Glutamatergic neuron (in vitro differentiated cells): ENCODE data around the gene VPS13D. TPM values are rescaled to one million over a fixed set of nuclear protein-coding genes. Genes with fewer than 3 reads are reported as not detected.

Source experiments
- DNase-seq: peaks from one replicate; pipeline ENCODE4 v3.0.0; 2022
- H3K27ac Mint-ChIP-seq: one replicate; pipeline ENCODE4 v1.8.0; 2020; ENCODE audit warnings: mild to moderate bottlenecking, mixed read lengths, inconsistent platforms; ENCODE audit not compliant: unreplicated experiment
- H3K27me3 Mint-ChIP-seq: one replicate; pipeline ENCODE4 v1.8.0; 2020; ENCODE audit warnings: mild to moderate bottlenecking, moderate library complexity, mixed read lengths, inconsistent platforms; ENCODE audit not compliant: unreplicated experiment
- H3K36me3 Mint-ChIP-seq: one replicate; pipeline ENCODE4 v1.8.0; 2020; ENCODE audit warnings: mild to moderate bottlenecking, mixed read lengths, inconsistent platforms; ENCODE audit not compliant: unreplicated experiment
- H3K4me1 Mint-ChIP-seq: one replicate; pipeline ENCODE4 v1.8.0; 2020; ENCODE audit warnings: mild to moderate bottlenecking, low read depth, mixed read lengths, inconsistent platforms; ENCODE audit not compliant: unreplicated experiment
- H3K4me3 Mint-ChIP-seq: one replicate; pipeline ENCODE4 v1.8.0; 2020; ENCODE audit warnings: mild to moderate bottlenecking, mixed read lengths, inconsistent platforms; ENCODE audit not compliant: unreplicated experiment
- H3K9me3 Mint-ChIP-seq: one replicate; pipeline ENCODE4 v1.8.0; 2020; ENCODE audit warnings: mild to moderate bottlenecking, moderate library complexity, mixed read lengths, inconsistent platforms; ENCODE audit not compliant: unreplicated experiment
- total RNA-seq: library from RNA; stranded (reverse); fragmentation: NEBNext Ultra II Directional; extraction: Animal tissue kit (Norgen Biotek cat#: 25700); gene quantifications from one replicate; pipeline ENCODE4 v1.2.1, GENCODE V29; 2021; ENCODE audit not compliant: unreplicated experiment
- TF ChIP-seq, protein P1 (sequence below): fragments of 200-600 bp; sonication (generic); IDR thresholded peaks from one replicate; pipeline ENCODE4 v1.5.0; 2021; ENCODE audit not compliant: partially characterized antibody, unreplicated experiment

The VPS13D gene
- total RNA-seq, 1 donor from 2014 or later = 32.8 TPM

DNA sequence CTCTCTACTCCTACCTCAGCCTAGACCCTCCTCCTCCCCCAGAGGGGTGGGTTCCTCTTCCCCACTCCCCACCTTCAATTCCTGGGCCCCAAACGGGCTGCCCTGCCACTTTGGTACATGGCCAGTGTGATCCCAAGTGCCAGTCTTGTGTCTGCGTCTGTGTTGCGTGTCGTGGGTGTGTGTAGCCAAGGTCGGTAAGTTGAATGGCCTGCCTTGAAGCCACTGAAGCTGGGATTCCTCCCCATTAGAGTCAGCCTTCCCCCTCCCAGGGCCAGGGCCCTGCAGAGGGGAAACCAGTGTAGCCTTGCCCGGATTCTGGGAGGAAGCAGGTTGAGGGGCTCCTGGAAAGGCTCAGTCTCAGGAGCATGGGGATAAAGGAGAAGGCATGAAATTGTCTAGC is 21.6 kb upstream of the VPS13D start:
- Mint-ChIP-seq H3K4me1 (peaks cover 6% of the 10 kb centered on the region), H3K9me3 (peaks cover 2% of the 10 kb centered on the region), H3K27me3 (peaks cover 6% of the 10 kb centered on the region), H3K27ac (no peak overlapping the region), H3K36me3 (no peaks in the 10 kb centered on the region), H3K4me3 (no peak overlapping the region)
- no peak for DNase-seq
- TF ChIP-seq, protein P1, sequence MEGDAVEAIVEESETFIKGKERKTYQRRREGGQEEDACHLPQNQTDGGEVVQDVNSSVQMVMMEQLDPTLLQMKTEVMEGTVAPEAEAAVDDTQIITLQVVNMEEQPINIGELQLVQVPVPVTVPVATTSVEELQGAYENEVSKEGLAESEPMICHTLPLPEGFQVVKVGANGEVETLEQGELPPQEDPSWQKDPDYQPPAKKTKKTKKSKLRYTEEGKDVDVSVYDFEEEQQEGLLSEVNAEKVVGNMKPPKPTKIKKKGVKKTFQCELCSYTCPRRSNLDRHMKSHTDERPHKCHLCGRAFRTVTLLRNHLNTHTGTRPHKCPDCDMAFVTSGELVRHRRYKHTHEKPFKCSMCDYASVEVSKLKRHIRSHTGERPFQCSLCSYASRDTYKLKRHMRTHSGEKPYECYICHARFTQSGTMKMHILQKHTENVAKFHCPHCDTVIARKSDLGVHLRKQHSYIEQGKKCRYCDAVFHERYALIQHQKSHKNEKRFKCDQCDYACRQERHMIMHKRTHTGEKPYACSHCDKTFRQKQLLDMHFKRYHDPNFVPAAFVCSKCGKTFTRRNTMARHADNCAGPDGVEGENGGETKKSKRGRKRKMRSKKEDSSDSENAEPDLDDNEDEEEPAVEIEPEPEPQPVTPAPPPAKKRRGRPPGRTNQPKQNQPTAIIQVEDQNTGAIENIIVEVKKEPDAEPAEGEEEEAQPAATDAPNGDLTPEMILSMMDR = no peak

DNA sequence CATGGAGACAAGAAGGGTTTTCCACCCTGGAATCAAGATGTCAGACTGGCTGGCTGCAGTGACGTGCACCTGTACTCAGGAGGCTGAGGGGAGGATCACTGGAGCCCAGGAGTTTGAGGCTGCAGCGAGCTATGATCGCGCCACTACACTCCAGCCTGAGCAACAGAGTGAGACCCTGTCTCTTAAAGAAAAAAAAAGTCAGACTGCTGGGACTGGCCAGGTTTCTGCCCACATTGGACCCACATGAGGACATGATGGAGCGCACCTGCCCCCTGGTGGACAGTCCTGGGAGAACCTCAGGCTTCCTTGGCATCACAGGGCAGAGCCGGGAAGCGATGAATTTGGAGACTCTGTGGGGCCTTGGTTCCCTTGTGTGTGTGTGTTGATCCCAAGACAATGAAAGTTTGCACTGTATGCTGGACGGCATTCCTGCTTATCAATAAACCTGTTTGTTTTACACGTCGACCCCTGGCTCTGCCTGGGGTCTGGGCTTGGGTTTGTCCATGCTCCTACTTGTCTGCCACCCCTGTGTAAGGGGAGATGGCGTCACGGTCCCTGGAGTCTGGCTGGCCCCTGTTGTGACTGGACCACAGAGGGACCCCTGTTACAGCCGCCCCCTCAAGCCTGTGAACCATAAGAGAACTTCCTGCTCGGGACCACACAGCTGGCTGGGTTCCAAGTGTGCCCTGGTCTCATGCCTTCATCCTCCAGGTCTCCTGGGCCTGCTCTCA is 20.9 kb upstream of the VPS13D start:
- Mint-ChIP-seq H3K4me1 (peaks cover 6% of the 10 kb centered on the region), H3K27me3 (peaks cover 6% of the 10 kb centered on the region), H3K4me3 (no peak overlapping the region), H3K27ac (no peak overlapping the region), H3K36me3 (no peaks in the 10 kb centered on the region), H3K9me3 (peaks cover 2% of the 10 kb centered on the region)
- TF ChIP-seq, protein P1 = peak; percentile 95
- DNase-seq = peak; percentile 93

DNA sequence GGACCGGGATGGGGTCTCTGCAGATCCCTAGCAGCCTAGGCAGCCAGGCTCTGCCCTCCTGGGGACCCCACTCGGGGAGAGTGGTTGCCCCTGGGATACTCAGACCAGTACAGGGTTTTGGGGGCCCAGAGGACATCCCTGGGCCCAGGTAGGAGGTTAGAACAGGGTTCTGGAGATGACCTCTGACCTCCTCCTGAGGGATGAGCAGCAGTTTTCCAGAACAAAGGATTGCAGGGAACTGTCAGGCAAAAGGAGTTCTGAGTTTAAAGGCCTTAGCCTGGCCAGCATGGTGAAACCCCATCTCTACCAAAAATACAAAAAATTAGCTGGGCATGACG is 20.4 kb upstream of the VPS13D start:
- peaks cover 6% of the 10 kb centered on the region for H3K4me1 Mint-ChIP-seq
- no peaks in the 10 kb centered on the region for H3K36me3 Mint-ChIP-seq

DNA sequence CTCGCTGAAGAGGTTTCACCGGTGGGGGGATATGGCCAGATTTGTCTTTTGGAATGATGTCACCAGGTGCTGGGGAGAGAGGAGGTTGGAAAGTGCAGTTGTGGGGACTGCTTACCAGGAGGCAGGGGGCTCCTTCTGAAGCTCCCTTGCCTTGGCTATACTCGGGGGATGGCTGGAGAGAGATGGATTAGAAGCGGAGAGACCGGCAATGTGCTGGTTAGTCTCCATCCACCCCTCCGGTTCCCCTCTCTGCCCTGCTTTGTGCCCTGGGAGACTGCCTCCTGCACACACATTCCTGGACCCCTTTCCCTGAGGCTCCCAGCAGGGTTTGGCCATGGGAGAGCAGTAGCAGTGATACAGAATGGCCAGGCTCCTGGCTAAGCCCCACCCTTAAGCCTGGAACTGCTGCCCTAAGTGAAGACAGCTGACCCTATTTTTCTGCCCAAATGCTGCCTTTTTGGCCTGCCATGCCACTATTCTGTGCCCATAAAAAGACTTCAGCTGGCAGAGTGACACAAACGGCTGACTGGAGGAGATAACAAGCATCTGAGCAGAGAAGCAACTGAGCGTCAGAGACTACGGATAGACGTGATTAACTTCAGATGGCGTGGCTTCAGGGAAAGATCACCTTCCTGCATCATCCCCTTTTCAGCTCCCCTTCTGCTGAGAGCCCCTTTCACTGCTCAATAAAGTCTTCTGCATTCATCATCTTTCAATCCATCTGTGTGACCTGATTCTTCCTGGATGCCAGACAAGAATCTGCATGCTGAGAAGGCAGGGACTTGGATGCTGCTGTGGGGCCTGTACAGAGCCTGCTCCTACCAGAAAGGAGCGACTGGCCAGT is 14.5 kb upstream of the VPS13D start:
- peaks cover 9% of the 10 kb centered on the region for H3K27me3 Mint-ChIP-seq
- no peak overlapping the region for H3K4me3 Mint-ChIP-seq
- H3K9me3 Mint-ChIP-seq = peaks cover 12% of the 10 kb centered on the region
- H3K27ac Mint-ChIP-seq = no peak overlapping the region
- TF ChIP-seq, protein P1 = no peak
- no peaks in the 10 kb centered on the region for H3K36me3 Mint-ChIP-seq
- no peak for DNase-seq
- no peaks in the 10 kb centered on the region for H3K4me1 Mint-ChIP-seq

More for the DNA sequence above, 20.4 kb upstream of the VPS13D start:
- H3K27ac Mint-ChIP-seq = no peak overlapping the region
- H3K4me3 Mint-ChIP-seq = no peak overlapping the region
- peaks cover 7% of the 10 kb centered on the region for H3K27me3 Mint-ChIP-seq
- peaks cover 3% of the 10 kb centered on the region for H3K9me3 Mint-ChIP-seq
- TF ChIP-seq, protein P1 = no peak
- no peak for DNase-seq

- peaks cover 2% of the 10 kb centered on the region for H3K27me3 Mint-ChIP-seq
- no peaks in the 10 kb centered on the region for H3K4me1 Mint-ChIP-seq
- no peak overlapping the region for H3K4me3 Mint-ChIP-seq
- no peak overlapping the region for H3K27ac Mint-ChIP-seq
- peaks cover 12% of the 10 kb centered on the region for H3K9me3 Mint-ChIP-seq
- H3K36me3 Mint-ChIP-seq = peaks cover 7% of the 10 kb centered on the region
- TF ChIP-seq, protein P1 = no peak
- DNase-seq = no peak
These were observed 10.0 kb upstream of the VPS13D start for GRCh38 chr1:12219800-12220199.
